GM12864 (cell line): Measurements from ENCODE around the gene SUPT3H.
"Not testable (repeated sequence)": the region's sequence is repeated elsewhere in the genome, so short reads cannot be mapped to it uniquely, and the experiment has no call there.

Experiments used
- DNase-seq: peaks from one replicate; pipeline ENCODE4 v3.0.0-alpha.2; 2011; ENCODE audit warnings: low read depth
- H3K4me3 ChIP-seq: 2 replicates; pipeline ENCODE4 v1.5.1; 2011; ENCODE audit warnings: mild to moderate bottlenecking, low read depth, low read length, control low read depth
- TF ChIP-seq, protein P1 (sequence below): IDR thresholded peaks from 2 replicates; pipeline ENCODE4 v1.5.1; 2011; ENCODE audit warnings: low read depth, mild to moderate bottlenecking, moderate library complexity, low read length, control low read depth, inconsistent platforms; ENCODE audit errors: missing control alignments

SUPT3H gene

DNA sequence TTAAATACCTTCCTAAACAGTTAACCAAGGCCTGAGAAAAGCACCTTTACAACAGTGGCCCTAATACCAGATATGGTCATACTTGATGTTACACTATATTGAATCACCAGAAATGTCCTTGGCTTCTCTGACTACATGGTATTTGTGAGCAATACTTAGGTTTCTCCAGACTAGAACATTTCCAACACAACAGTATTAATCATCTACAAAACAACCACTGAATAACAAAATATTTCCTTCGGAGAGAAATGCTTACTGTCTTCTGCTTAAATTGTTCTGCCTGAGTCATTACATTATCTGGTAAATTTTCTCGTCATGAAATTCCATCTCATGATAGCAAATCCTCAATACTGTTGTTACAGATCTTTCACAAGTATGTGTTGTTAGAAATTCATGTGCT is 302.5 kb downstream of the SUPT3H start:
- no peak for DNase-seq
- TF ChIP-seq, protein P1, sequence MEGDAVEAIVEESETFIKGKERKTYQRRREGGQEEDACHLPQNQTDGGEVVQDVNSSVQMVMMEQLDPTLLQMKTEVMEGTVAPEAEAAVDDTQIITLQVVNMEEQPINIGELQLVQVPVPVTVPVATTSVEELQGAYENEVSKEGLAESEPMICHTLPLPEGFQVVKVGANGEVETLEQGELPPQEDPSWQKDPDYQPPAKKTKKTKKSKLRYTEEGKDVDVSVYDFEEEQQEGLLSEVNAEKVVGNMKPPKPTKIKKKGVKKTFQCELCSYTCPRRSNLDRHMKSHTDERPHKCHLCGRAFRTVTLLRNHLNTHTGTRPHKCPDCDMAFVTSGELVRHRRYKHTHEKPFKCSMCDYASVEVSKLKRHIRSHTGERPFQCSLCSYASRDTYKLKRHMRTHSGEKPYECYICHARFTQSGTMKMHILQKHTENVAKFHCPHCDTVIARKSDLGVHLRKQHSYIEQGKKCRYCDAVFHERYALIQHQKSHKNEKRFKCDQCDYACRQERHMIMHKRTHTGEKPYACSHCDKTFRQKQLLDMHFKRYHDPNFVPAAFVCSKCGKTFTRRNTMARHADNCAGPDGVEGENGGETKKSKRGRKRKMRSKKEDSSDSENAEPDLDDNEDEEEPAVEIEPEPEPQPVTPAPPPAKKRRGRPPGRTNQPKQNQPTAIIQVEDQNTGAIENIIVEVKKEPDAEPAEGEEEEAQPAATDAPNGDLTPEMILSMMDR = no peak
- H3K4me3 ChIP-seq = no peak overlapping the region

DNA sequence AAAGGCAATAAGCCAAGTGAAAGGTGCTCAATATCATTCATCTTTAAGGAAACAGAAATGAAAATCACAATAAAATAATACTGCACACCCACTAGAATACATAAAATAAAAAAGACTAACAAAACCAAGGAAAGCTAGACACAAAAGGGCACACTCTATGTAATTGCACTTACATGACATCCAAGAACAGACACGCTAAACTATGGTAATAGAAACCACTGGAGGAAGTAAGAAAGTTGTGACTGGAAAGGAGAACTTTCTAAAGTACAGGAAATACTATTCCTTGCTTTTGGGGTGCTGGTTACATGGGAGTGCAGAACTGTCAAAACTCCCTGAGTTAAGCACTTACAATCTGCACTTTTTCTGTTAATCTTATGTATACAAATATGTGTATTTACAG is 303.3 kb downstream of the SUPT3H start:
- H3K4me3 ChIP-seq = no peak overlapping the region
- no peak for DNase-seq
- TF ChIP-seq, protein P1 = no peak

DNA sequence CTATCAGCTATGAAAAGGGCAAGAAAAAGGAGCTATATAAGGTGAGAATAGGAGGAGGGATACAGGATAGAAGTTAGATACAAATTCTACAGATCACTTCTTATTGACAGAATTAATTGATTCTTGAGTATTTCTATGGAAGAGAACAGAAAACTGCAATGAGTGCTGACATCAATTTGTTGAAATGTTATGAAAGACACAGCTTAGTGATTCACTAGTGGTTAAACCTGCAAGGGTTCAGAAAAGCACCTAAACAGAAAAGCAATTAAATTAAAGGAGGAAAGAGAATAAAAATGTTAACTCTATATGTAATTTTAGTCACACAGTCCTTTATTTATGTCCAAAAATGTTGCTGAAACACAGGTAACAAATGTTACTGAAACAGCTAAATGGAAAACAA is 304.0 kb downstream of the SUPT3H start:
- H3K4me3 ChIP-seq = no peak overlapping the region
- TF ChIP-seq, protein P1 = no peak
- DNase-seq = no peak

DNA sequence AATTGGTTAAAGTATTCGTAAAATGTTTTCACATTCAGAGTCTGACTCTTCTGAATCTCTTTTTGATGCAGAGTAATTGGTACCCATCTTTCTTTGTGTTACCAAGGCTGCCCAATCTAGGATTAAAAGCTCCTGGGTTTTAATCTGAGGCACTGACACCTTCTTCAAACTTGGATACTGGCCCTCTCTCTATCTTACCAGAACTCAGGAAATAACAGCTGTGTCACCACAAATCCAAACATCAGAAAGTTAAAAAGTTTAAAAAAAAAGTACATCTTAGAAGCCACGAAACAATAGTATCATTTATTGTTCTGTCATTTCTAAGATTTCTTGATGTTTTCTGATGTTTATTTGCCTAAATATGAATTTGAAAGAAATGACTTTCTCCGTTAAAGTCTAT is 305.1 kb downstream of the SUPT3H start:
- no peak for DNase-seq
- H3K4me3 ChIP-seq = no peak overlapping the region
- TF ChIP-seq, protein P1 = no peak

DNA sequence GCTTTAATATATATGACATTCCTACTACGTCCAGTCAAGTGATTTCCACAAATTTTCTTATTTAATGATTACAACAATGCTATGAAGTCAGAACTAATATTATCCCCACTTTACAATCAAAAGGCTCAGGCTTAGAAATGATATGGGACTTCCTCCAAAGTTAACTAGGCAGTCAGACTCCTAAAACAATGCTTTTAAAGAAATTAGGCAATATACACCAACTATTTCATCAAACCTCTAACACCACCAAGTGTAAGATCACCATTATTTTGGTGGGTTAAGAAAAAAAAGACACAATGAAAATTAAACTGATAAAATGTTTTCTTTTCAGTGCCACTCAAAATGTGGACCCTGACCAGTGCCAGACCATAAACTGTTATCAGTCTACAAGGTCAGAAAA is 305.7 kb downstream of the SUPT3H start:
- TF ChIP-seq, protein P1 = no peak
- no peak overlapping the region for H3K4me3 ChIP-seq
- no peak for DNase-seq

DNA sequence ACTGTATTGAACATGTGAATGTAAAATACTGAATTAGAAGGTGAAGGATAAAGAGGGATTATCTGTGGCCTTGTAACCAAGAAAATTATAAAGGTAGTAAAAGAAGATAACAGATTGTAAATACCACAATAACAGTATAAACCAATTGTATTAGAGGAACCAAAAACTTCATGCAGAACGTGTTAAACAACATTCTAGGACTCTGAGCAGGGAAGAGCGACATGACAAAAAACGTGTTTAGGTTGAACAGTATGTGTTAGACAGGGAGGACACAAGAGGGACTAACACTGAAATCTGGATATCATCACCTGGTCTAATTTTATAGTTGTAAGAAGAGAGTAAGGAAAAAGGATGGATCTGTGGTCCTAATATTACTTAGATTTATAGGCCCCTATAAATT is 308.6 kb downstream of the SUPT3H start:
- TF ChIP-seq, protein P1 = no peak
- H3K4me3 ChIP-seq = no peak overlapping the region
- DNase-seq = no peak

DNA sequence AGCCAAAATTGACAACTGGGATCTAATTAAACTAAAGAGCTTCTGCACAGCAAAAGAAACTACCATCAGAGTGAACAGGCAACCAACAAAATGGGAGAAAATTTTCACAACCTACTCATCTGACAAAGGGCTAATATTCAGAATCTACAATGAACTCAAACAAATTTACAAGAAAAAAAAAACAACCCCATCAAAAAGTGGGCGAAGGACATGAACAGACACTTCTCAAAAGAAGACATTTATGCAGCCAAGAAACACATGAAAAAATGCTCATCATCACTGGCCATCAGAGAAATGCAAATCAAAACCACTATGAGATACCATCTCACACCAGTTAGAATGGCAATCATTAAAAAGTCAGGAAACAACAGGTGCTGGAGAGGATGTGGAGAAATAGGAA is 310.3 kb downstream of the SUPT3H start:
- DNase-seq, H3K4me3 ChIP-seq: not testable (repeated sequence)

DNA sequence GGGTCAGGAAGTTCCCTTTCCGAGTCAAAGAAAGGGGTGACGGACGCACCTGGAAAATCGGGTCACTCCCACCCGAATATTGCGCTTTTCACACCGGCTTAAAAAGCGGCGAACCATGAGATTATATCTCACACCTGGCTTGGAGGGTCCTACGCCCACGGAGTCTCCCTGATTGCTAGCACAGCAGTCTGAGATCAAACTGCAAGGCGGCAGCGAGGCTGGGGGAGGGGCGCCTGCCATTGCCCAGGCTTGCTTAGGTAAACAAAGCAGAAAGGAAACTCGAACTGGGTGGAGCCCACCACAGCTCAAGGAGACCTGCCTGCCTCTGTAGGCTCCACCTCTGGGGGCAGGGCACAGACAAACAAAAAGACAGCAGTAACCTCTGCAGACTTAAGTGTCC is 315.1 kb downstream of the SUPT3H start:
- DNase-seq, H3K4me3 ChIP-seq: not testable (repeated sequence)
